IMR-90 (cell line): ENCODE data around the gene TEKT4. TPM values are rescaled to one million over a fixed set of nuclear protein-coding genes. Genes with fewer than 3 reads are reported as not detected.
"Not testable (repeated sequence)": the region's sequence is repeated elsewhere in the genome, so short reads cannot be mapped to it uniquely, and the experiment has no call there.

Experiments
- ATAC-seq: fragments of 200-7000 bp; cut with Tn5 transposase; 2 replicates; pipeline ENCODE4 v1.9.1; 2020; ENCODE audit warnings: low read depth, mild to moderate bottlenecking, moderate library complexity
- BruUV-seq: library from RNA; stranded (reverse); fragments of 400-500 nt; replicated peaks from 2 replicates; lab custom pipeline; 2021; lab: Mats Ljungman, UMichigan
- CTCF ChIA-PET: fragments of 300-600 bp; formaldehyde crosslinking; extraction: SDS; loops from one replicate; lab custom pipeline; 2021; ENCODE audit warnings: antibody characterized with exemption; lab: Yijun Ruan, JAX
- POLR2A ChIA-PET: fragments of 300-600 bp; sonication (Branson Sonifier 250); formaldehyde crosslinking; loops from one replicate; lab custom pipeline; 2022; ENCODE audit warnings: antibody characterized with exemption; ENCODE audit not compliant: unreplicated experiment; lab: Charles Lee
- DNase-seq: peaks from one replicate; pipeline ENCODE4 v3.0.0; 2013
- H2AFZ ChIP-seq: replicated peaks from 2 replicates; pipeline ENCODE3; 2013; ENCODE audit warnings: low read length, mild to moderate bottlenecking; ENCODE audit not compliant: poor library complexity
- H2AK5ac ChIP-seq: 2 replicates; pipeline ENCODE4 v1.6.1; 2013; ENCODE audit warnings: low read depth, low read length, inconsistent platforms
- H2AK9ac ChIP-seq: replicated peaks from 2 replicates; pipeline ENCODE3; 2013; ENCODE audit warnings: mild to moderate bottlenecking, low read depth, low read length, moderate library complexity; ENCODE audit not compliant: poor library complexity
- H2BK120ac ChIP-seq: 2 replicates; pipeline ENCODE4 v1.6.1; 2013; ENCODE audit warnings: low read depth, low read length, inconsistent platforms
- H2BK15ac ChIP-seq: 3 replicates; pipeline ENCODE4 v1.6.1; 2013; ENCODE audit warnings: low read depth, low read length, inconsistent platforms
- H2BK20ac ChIP-seq: 2 replicates; pipeline ENCODE4 v1.6.1; 2013; ENCODE audit warnings: low read depth, mild to moderate bottlenecking, inconsistent platforms, low read length, moderate library complexity
- H2BK5ac ChIP-seq: 2 replicates; pipeline ENCODE4 v1.6.1; 2013; ENCODE audit warnings: mild to moderate bottlenecking, low read depth, low read length, inconsistent platforms; ENCODE audit not compliant: poor library complexity, severe bottlenecking
- H3K14ac ChIP-seq: replicated peaks from 2 replicates; pipeline ENCODE4 v1.6.1; 2013; ENCODE audit warnings: low read depth, low read length, inconsistent platforms
- H3K18ac ChIP-seq: 2 replicates; pipeline ENCODE4 v1.6.1; 2013; ENCODE audit warnings: low read depth, low read length, control low read depth
- H3K23ac ChIP-seq: 2 replicates; pipeline ENCODE4 v1.6.1; 2013; ENCODE audit warnings: low read depth, low read length, inconsistent platforms
- H3K27ac ChIP-seq: 2 replicates; pipeline ENCODE4 v1.5.1; 2013; ENCODE audit warnings: mild to moderate bottlenecking, control low read depth, low read length; ENCODE audit not compliant: insufficient read depth
- H3K27me3 ChIP-seq: 2 replicates; pipeline ENCODE4 v1.6.1; 2013; ENCODE audit warnings: low read length; ENCODE audit not compliant: control insufficient read depth, insufficient read depth
- H3K36me3 ChIP-seq: 2 replicates; pipeline ENCODE4 v1.6.1; 2013; ENCODE audit warnings: low read length, mixed read lengths; ENCODE audit not compliant: control insufficient read depth, insufficient read depth
- H3K4ac ChIP-seq: 2 replicates; pipeline ENCODE4 v1.6.1; 2013; ENCODE audit warnings: low read depth, low read length, inconsistent platforms
- H3K4me1 ChIP-seq: 2 replicates; pipeline ENCODE4 v1.6.1; 2013; ENCODE audit warnings: low read length, mixed read lengths; ENCODE audit not compliant: control insufficient read depth, insufficient read depth
- H3K4me2 ChIP-seq: 2 replicates; pipeline ENCODE4 v1.6.1; 2013; ENCODE audit warnings: low read depth, mild to moderate bottlenecking, control low read depth, low read length, moderate library complexity
- H3K4me3 ChIP-seq: 2 replicates; pipeline ENCODE4 v1.5.1; 2013; ENCODE audit warnings: low read depth, mild to moderate bottlenecking, control low read depth, low read length, moderate library complexity; ENCODE audit not compliant: insufficient read depth
- H3K56ac ChIP-seq: 2 replicates; pipeline ENCODE4 v1.6.1; 2013; ENCODE audit warnings: low read length, inconsistent platforms; ENCODE audit not compliant: insufficient read depth; ENCODE audit errors: extremely low read depth
- H3K79me1 ChIP-seq, 2 experiments: 2 replicates each; pipeline ENCODE4 v1.6.1; 2013; ENCODE audit warnings: low read length in 2 of 2, inconsistent platforms in 1 of 2, low read depth in 1 of 2
- H3K9ac ChIP-seq: 2 replicates; pipeline ENCODE4 v1.6.1; 2013; ENCODE audit warnings: low read depth, low read length, control low read depth
- H3K9me1 ChIP-seq: 2 replicates; pipeline ENCODE4 v1.6.1; 2013; ENCODE audit warnings: low read length, inconsistent platforms; ENCODE audit not compliant: insufficient read depth
- H3K9me3 ChIP-seq: 2 replicates; pipeline ENCODE4 v1.6.1; 2013; ENCODE audit warnings: low read length; ENCODE audit not compliant: control insufficient read depth, insufficient read depth
- H4K20me1 ChIP-seq: 2 replicates; pipeline ENCODE4 v1.6.1; 2013; ENCODE audit warnings: low read length, inconsistent platforms; ENCODE audit not compliant: insufficient read depth
- H4K5ac ChIP-seq: 2 replicates; pipeline ENCODE4 v1.6.1; 2013; ENCODE audit warnings: mild to moderate bottlenecking, low read depth, low read length, control low read depth
- H4K8ac ChIP-seq, 2 experiments: 2 replicates each; pipeline ENCODE4 v1.6.1; 2013; ENCODE audit warnings: low read depth in 2 of 2, low read length in 2 of 2, control low read depth in 1 of 2, inconsistent platforms in 1 of 2
- H4K91ac ChIP-seq: 2 replicates; pipeline ENCODE4 v1.6.1; 2013; ENCODE audit warnings: low read depth, low read length, inconsistent platforms; ENCODE audit not compliant: insufficient read depth
- WGBS, 2 experiments: methylation state at CpG; one replicate each; pipeline versions ENCODE4 v1.1.5 to v1.1.7; 2013; ENCODE audit warnings: missing lambda C conversion rate in 2 of 2; ENCODE audit not compliant: insufficient read length in 1 of 2; ENCODE audit errors: extremely low coverage in 2 of 2; 5-methylcytosine and 5-hydroxymethylcytosine counted together
- dilution Hi-C: fragments of 300-500 bp; cut with HindIII; formaldehyde crosslinking; loops from one replicate; pipeline ENCODE4 v1.14.3; 2018; ENCODE audit warnings: low sequenced_read_pairs; ENCODE audit not compliant: unreplicated experiment
- in situ Hi-C: fragments of 300-500 bp; cut with MboI; formaldehyde crosslinking; loops from 3 replicates; pipeline ENCODE4 v1.14.3; 2019; ENCODE audit warnings: low sequenced_read_pairs, inconsistent platforms, mixed read lengths
- intact Hi-C: fragments of 100-400 bp; cut with micrococcal nuclease; formaldehyde crosslinking; loops from 2 replicates; pipeline ENCODE4 v1.10.0; 2022
- polyA plus RNA-seq, 3 experiments: library from polyadenylated mRNA; depleted of rRNA; stranded (reverse); fragments of >200 nt; gene quantifications; 2 replicates each; pipeline ENCODE4 v1.2.3, GENCODE V29; 2012; ENCODE audit warnings: low replicate concordance in 1 of 3
- total RNA-seq: library from RNA; depleted of rRNA; stranded (reverse); fragments of >200 nt; gene quantifications from 2 replicates; pipeline ENCODE4 v1.2.3, GENCODE V29; 2012

TEKT4 gene
- total and polyA plus RNA-seq, 2 of the 4 experiments (the other 2 are of a cell fraction): not detected

DNA sequence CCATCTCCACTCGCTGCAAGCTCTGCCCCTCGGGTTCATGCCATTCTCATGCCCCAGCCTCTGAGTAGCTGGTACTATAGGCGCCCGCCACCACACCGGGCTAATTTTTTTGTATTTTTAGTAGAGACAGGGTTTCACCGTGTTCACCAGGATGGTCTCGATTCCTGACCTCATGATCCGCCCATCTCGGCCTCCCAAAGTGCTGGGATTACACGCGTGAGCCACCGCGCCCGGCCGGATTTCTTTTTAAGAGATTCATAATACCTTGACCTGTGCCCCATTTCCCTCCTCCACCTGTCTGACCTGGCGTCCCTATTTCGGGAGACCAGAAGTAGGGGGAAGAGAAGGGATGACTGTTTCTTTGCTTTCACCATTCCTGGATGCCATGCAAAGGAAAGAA, 8.3 kb upstream of the TEKT4 start:
- H2AFZ ChIP-seq, BruUV-seq, H3K18ac ChIP-seq, in situ Hi-C loops, intact Hi-C loops, H4K20me1 ChIP-seq, H3K4me1 ChIP-seq, H4K8ac ChIP-seq, H3K14ac ChIP-seq, POLR2A ChIA-PET, H4K91ac ChIP-seq, H2AK9ac ChIP-seq, H3K27ac ChIP-seq, H2BK120ac ChIP-seq, DNase-seq, dilution Hi-C loops, H3K36me3 ChIP-seq, H3K4me2 ChIP-seq, H3K9me3 ChIP-seq, H3K9ac ChIP-seq, H2BK15ac ChIP-seq, H3K56ac ChIP-seq, H3K4ac ChIP-seq, H2AK5ac ChIP-seq, H3K23ac ChIP-seq, H2BK5ac ChIP-seq, H3K9me1 ChIP-seq, H3K4me3 ChIP-seq, CTCF ChIA-PET, ATAC-seq, H4K5ac ChIP-seq, H2BK20ac ChIP-seq, H3K79me1 ChIP-seq: not testable (repeated sequence)
- WGBS, 2 experiments: 50% methylated on average over 2 of the region's 17 CpGs; no CpG with 5 or more reads in 1 of the 2 experiments
- peaks cover 10% of the 10 kb centered on the region; the same call in 1 of the 2 replicates for H3K27me3 ChIP-seq
